Smooth muscle cell (in vitro differentiated cells): ENCODE data around the gene RPUSD4. TPM values are rescaled to one million over a fixed set of nuclear protein-coding genes. Genes with fewer than 3 reads are reported as not detected.

Experiments used
- DNase-seq: peaks from one replicate; lab custom pipeline; 2025; ENCODE audit not compliant: unreplicated experiment; lab: John Stamatoyannopoulos, UW
- H2AFZ ChIP-seq: fragments of 200-600 bp; sonication (generic); 2 replicates; pipeline ENCODE4 v1.6.0; 2016; ENCODE audit warnings: antibody characterized with exemption, low read depth, mild to moderate bottlenecking
- H3F3A ChIP-seq: fragments of 200-600 bp; sonication (generic); 2 replicates; pipeline ENCODE4 v1.6.0; 2017; ENCODE audit warnings: antibody characterized with exemption, low read depth
- H3K27ac ChIP-seq: fragments of 200-600 bp; sonication (generic); 2 replicates; pipeline ENCODE4 v1.5.1; 2016; ENCODE audit warnings: low read depth, mild to moderate bottlenecking
- H3K27me3 ChIP-seq: fragments of 200-600 bp; sonication (generic); 2 replicates; pipeline ENCODE4 v1.6.1; 2016; ENCODE audit warnings: low read depth, mild to moderate bottlenecking
- H3K36me3 ChIP-seq: fragments of 200-600 bp; sonication (generic); 2 replicates; pipeline ENCODE4 v1.5.1; 2016; ENCODE audit warnings: low read depth
- H3K4me1 ChIP-seq: fragments of 200-600 bp; sonication (generic); 2 replicates; pipeline ENCODE4 v1.5.1; 2016; ENCODE audit warnings: low read depth
- H3K4me2 ChIP-seq: fragments of 200-600 bp; sonication (generic); 2 replicates; pipeline ENCODE4 v1.6.0; 2016; ENCODE audit warnings: mild to moderate bottlenecking
- H3K4me3 ChIP-seq: fragments of 200-600 bp; sonication (generic); 2 replicates; pipeline ENCODE4 v1.5.1; 2016; ENCODE audit warnings: mild to moderate bottlenecking
- H3K79me2 ChIP-seq: fragments of 200-600 bp; sonication (generic); 2 replicates; pipeline ENCODE4 v1.6.0; 2016; ENCODE audit warnings: low read depth, mild to moderate bottlenecking
- H3K9ac ChIP-seq: fragments of 200-600 bp; sonication (generic); 2 replicates; pipeline ENCODE4 v1.6.0; 2016; ENCODE audit warnings: low read depth
- H3K9me3 ChIP-seq: fragments of 200-600 bp; sonication (generic); replicated peaks from 2 replicates; pipeline ENCODE4 v1.5.1; 2016; ENCODE audit warnings: low read depth
- H4K20me1 ChIP-seq: fragments of 200-600 bp; sonication (generic); 2 replicates; pipeline ENCODE4 v1.6.0; 2016; ENCODE audit warnings: low read depth
- CTCF ChIP-seq: fragments of 200-600 bp; sonication (generic); IDR thresholded peaks from 2 replicates; pipeline ENCODE4 v1.5.1; 2017; ENCODE audit warnings: borderline replicate concordance, mild to moderate bottlenecking, antibody characterized with exemption; ENCODE audit not compliant: insufficient read depth, poor library complexity, severe bottlenecking
- WGBS: methylation state at CpG from one replicate; pipeline ENCODE4 v1.1.7; 2016; ENCODE audit warnings: low lambda C conversion rate; 5-methylcytosine and 5-hydroxymethylcytosine counted together
- polyA plus RNA-seq: library from polyadenylated mRNA; unstranded; fragments of >200 nt; fragmentation: Nextera tagmentation; extraction: Ambion mirVana; gene quantifications from 2 replicates; pipeline ENCODE4 v1.2.1, GENCODE V29; 2016
- total RNA-seq: library from RNA; depleted of rRNA; stranded (reverse); fragments of >200 nt; gene quantifications from 2 replicates; pipeline ENCODE4 v1.2.3, GENCODE V29; 2014

The RPUSD4 gene
- total and polyA plus RNA-seq, 2 experiments from 2014 or later, result 8.6 to 34.1 TPM

GRCh38 chr11:126198648-126199047 lies 12.8 kb downstream of the RPUSD4 start:
- no peak overlapping the region for H2AFZ ChIP-seq
- WGBS, result 98% methylated on average over 5 of the region's 5 CpGs
- DNase-seq, result no peak

GRCh38 chr11:126197277-126197939 lies 14.0 kb downstream of the RPUSD4 start:
- Histone ChIP-seq H3K27ac (no peak overlapping the region), H3F3A (no peaks in the 10 kb centered on the region), H3K9ac (no peak overlapping the region), H3K36me3 (peaks cover 4% of the 10 kb centered on the region), H3K4me2 (no peak overlapping the region), H3K4me1 (no peaks in the 10 kb centered on the region), H2AFZ (no peak overlapping the region), H3K4me3 (no peak overlapping the region), H3K9me3 (no peaks in the 10 kb centered on the region), H3K79me2 (no peaks in the 10 kb centered on the region), H4K20me1 (peaks cover 5% of the 10 kb centered on the region), H3K27me3 (no peaks in the 10 kb centered on the region)
- DNase-seq, result no peak
- no peak for TF ChIP-seq CTCF
- 85% methylated on average over 7 of the region's 7 CpGs for WGBS

More at GRCh38 chr11:126198648-126199047, 12.8 kb downstream of the RPUSD4 start:
- Histone ChIP-seq H3K4me2 (no peak overlapping the region), H3F3A (no peaks in the 10 kb centered on the region), H3K27me3 (no peaks in the 10 kb centered on the region), H3K79me2 (no peaks in the 10 kb centered on the region), H3K4me3 (no peak overlapping the region), H3K36me3 (peaks cover 4% of the 10 kb centered on the region), H3K27ac (no peak overlapping the region), H3K9me3 (no peaks in the 10 kb centered on the region), H3K4me1 (no peaks in the 10 kb centered on the region), H3K9ac (no peak overlapping the region), H4K20me1 (peaks cover 4% of the 10 kb centered on the region)
- TF ChIP-seq CTCF, result no peak

GRCh38 chr11:126195119-126195518 lies 16.3 kb downstream of the RPUSD4 start:
- H3K27me3 ChIP-seq, result no peaks in the 10 kb centered on the region
- no peak for DNase-seq
- 98% methylated on average over 3 of the region's 3 CpGs for WGBS
- H3K9ac ChIP-seq, result no peak overlapping the region
- no peak overlapping the region for H2AFZ ChIP-seq
- no peak overlapping the region for H3K27ac ChIP-seq
- H3K36me3 ChIP-seq, result no peaks in the 10 kb centered on the region
- H3K4me1 ChIP-seq, result no peaks in the 10 kb centered on the region
- H3F3A ChIP-seq, result no peaks in the 10 kb centered on the region
- no peak for TF ChIP-seq CTCF
- H3K4me2 ChIP-seq, result no peak overlapping the region
- peaks cover 5% of the 10 kb centered on the region for H4K20me1 ChIP-seq
- no peaks in the 10 kb centered on the region for H3K79me2 ChIP-seq
- H3K9me3 ChIP-seq, result no peaks in the 10 kb centered on the region
- no peak overlapping the region for H3K4me3 ChIP-seq

DNA sequence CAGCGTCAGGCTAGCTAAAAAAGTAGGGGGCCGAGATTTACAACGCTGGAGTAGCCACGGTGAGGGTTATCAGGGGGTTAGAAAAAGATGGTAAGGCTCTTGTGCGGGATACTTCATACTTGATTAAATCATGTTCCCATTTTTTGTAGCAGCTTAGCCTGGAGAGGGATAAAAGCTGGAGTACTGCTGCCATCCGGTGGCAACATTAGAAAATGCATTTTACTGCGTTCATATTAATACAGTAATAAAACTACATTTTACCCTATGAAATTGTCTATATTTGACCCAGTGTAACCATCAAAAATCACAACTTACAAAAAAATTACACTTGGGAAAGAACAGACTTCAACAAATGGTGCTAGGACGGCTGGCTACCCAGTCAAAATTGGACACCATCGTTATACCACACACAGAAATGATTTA lies 17.3 kb downstream of the RPUSD4 start:
- Histone ChIP-seq H3K9me3 (no peaks in the 10 kb centered on the region), H3K9ac (no peak overlapping the region), H2AFZ (no peak overlapping the region), H3F3A (no peaks in the 10 kb centered on the region), H3K27me3 (no peaks in the 10 kb centered on the region), H3K79me2 (no peaks in the 10 kb centered on the region), H3K4me3 (no peak overlapping the region), H3K4me1 (no peaks in the 10 kb centered on the region), H4K20me1 (peaks cover 5% of the 10 kb centered on the region), H3K4me2 (no peak overlapping the region), H3K27ac (no peak overlapping the region), H3K36me3 (no peaks in the 10 kb centered on the region)
- no peak for DNase-seq
- TF ChIP-seq CTCF, result peak; percentile 82
- WGBS, result 64% methylated on average over 9 of the region's 9 CpGs
